Activated CD8-positive, alpha-beta memory T cell treated with anti-CD3 and anti-CD28 coated beads for 36 hours (primary cell): ENCODE data around the gene OR6J1. TPM values are rescaled to one million over a fixed set of nuclear protein-coding genes. Genes with fewer than 3 reads are reported as not detected.
"Not testable (repeated sequence)": the region's sequence is repeated elsewhere in the genome, so short reads cannot be mapped to it uniquely, and the experiment has no call there.

Experiments used
- CTCF ChIA-PET: fragments of 350-600 bp; sonication (Branson Sonifier 250); formaldehyde crosslinking; loops from one replicate; lab custom pipeline; 2021; ENCODE audit warnings: antibody characterized with exemption; lab: Charles Lee
- POLR2A ChIA-PET: fragments of 350-600 bp; sonication (Branson Sonifier 250); formaldehyde crosslinking; loops from one replicate; lab custom pipeline; 2021; ENCODE audit warnings: antibody characterized with exemption; lab: Charles Lee
- total RNA-seq, 2 experiments: library from RNA; stranded (reverse); gene quantifications; one replicate each; pipeline ENCODE4 v1.2.3, GENCODE V29; 2021

OR6J1 gene
- not detected for total RNA-seq

DNA sequence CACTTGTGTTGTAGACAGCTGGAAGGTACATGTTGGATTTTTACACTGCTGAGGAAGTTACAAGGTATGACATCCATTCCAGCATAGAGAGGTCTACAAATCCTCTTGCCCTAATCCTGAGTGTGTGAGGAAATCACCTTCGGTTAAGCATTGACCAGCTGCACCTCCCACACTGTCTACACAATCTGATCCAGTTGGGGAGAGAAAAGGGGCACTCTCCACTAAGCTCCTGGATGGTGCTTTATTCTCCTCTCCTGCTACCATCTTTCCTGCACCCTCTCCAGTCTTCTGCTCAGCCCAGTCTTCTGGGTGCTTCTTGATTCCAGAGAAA, at the start of gene OR6J1:
Gene OR6J1, minus strand, starts transcription at position 48 of the 331 bp plus-strand sequence. CDS start 9,541 bp downstream, outside the sequence.
- POLR2A ChIA-PET, result no interaction called here
- CTCF ChIA-PET, result interaction anchor here (0.6 to 1.0 kb wide), 2 partner anchors 74 to 92 kb away, joined by 4 to 5 read pairs; no protein-coding TSS in a partner anchor

- POLR2A ChIA-PET, result interaction anchor here (0.7 kb wide), 1 partner anchor 74 kb away, joined by 3 read pairs; no protein-coding TSS in a partner anchor
- CTCF ChIA-PET, result interaction anchor here (1.0 kb wide), 1 partner anchor 40 kb away, joined by 3 read pairs; no protein-coding TSS in a partner anchor
These were observed 48.0 kb upstream of the OR6J1 start for GRCh38 chr14:22692194-22692593.

DNA sequence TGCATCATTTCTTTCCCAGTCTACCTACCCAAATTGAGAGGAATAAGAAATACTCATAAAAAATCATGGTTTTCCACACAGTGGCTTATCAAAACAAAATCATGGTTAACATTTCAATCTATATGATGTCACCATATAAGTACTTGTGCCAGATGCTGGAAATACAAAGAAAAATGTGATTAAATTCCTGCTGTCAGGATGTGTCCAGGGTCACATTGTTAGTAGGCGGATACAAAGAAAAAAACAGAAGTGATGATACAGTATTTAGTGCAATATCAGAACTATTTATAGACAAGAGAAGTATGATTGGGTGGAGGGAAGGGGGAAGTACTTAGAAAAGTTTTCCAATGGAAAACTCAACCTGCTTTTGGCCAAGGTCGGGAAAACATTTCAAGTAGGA, 47.0 kb upstream of the OR6J1 start:
- ChIA-PET POLR2A (no interaction called here), CTCF (no interaction called here)

DNA sequence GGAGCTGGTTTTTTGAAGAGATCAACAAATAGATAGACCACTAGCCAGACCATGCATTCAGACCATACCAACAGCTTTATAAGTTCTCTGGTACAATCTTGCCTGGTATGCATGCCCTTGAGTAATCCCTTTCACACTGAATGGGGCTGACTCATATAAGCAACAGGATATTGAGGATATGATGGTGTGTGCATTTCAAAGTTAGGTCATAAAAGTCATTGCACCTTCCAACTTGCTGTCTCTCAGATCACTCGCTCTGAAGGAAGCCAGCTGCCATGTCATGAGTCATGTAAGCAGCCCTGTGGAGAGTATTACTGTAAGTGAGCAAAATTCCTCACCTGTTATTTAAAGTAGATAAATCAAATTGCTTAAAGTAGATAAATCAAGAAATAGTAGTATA, 45.0 kb upstream of the OR6J1 start:
- CTCF ChIA-PET, result no interaction called here
- POLR2A ChIA-PET, result no interaction called here

GRCh38 chr14:22687969-22688368, 43.8 kb upstream of the OR6J1 start:
- POLR2A ChIA-PET, CTCF ChIA-PET: not testable (repeated sequence)

DNA sequence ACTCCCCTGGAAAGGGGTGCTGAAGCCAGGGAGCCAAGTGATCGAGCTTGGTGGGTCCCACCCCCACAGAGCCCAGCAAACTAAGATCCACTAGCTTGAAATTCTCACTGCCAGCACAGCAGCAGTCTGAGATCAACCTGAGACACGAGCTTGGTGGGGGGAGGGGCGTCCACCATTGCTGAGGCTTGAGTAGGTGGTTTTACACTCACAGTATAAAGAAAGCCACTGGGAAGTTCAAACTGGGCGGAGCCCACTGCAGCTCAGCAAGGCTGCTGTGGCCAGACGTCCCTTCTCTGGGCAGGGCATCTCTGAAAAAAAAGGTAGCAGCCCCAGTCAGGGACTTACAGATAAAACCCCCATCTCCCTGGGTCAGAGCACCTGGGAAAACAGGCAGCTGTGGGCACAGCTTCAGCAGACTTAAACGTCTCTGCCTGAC, 42.0 kb upstream of the OR6J1 start:
- POLR2A ChIA-PET, result interaction anchor here (0.6 kb wide), 1 partner anchor 1064 kb away, joined by 3 read pairs; no protein-coding TSS in a partner anchor
- CTCF ChIA-PET, result not testable (repeated sequence)

GRCh38 chr14:22685467-22685866, 41.3 kb upstream of the OR6J1 start:
- ChIA-PET CTCF (no interaction called here), POLR2A (interaction anchor here (0.6 kb wide), 1 partner anchor 1064 kb away, joined by 3 read pairs; no protein-coding TSS in a partner anchor)

- POLR2A ChIA-PET, CTCF ChIA-PET: not testable (repeated sequence)
These were observed 39.3 kb upstream of the OR6J1 start for GRCh38 chr14:22683428-22683827.

DNA sequence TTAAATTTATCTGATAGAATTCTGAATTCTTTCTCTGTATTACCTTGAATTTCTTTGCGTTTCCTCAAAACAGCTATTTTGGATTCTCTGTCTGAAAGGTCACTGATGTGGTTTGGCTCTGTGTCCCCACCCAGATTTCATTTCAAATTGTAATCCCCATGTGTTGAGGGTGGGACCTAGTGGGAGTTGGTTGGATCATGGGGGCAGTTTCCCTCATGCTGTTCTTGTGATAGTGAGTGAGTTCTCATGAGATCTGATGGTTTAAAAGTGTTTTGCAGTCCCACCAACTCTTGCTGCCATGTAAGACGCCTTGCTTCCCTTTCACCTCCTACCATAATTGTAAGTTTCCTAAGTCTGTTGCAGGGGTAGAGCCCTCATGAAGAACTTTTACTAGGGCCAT, 34.1 kb upstream of the OR6J1 start:
- ChIA-PET POLR2A (no interaction called here), CTCF (interaction anchor here (0.6 kb wide), 1 partner anchor 35 kb away, joined by 4 read pairs; no protein-coding TSS in a partner anchor)

- POLR2A ChIA-PET, CTCF ChIA-PET: not testable (repeated sequence)
These were observed 33.4 kb upstream of the OR6J1 start for GRCh38 chr14:22677551-22677950.

DNA sequence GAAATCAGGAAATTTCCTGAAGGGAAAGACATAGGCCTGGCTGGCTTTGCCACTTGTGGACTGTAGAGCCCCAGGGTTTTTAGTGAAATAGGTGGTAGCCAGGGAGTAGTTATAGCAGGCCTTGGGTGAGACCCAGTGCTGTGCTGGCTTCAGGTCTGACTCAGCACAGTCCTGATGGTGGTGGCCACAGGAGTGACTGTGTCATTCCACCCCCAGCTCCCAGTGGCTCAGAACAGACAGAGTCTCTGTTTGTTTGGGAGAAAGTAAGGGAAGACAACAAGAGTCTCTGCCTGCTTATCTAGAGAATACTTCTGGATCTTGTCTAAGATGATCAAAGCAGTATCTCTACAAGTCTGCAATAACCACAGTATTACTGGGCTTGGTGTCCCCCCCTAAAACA, 27.5 kb upstream of the OR6J1 start:
- CTCF ChIA-PET, result no interaction called here
- POLR2A ChIA-PET, result no interaction called here

DNA sequence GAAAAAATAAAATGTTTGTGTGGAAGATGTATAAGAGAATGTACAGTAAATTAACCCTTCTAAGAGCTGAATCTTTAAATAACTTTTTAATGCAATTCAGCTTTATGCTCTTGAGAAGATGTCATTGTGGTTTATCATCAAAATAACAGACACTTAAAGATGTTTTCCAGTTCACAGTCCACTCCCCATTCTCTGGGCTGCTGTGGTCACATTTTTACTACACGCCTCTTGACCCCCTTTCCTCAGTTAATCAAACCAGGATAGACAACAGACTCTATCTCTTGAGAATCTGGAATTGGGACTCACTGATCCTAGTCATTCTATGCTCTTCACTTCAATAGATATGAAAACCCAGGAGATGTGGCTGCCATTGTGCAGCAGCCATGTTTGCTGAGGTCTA, 24.7 kb upstream of the OR6J1 start:
- ChIA-PET POLR2A (interaction anchor here (0.7 kb wide), 1 partner anchor 109 kb away, joined by 4 read pairs; no protein-coding TSS in a partner anchor), CTCF (interaction anchor here (0.7 to 1.2 kb wide), 2 partner anchors 16 to 112 kb away, joined by 3 read pairs; no protein-coding TSS in a partner anchor)

- CTCF ChIA-PET, result interaction anchor here (0.6 to 1.2 kb wide), 3 partner anchors 15 to 112 kb away, joined by 3 read pairs; no protein-coding TSS in a partner anchor
- POLR2A ChIA-PET, result no interaction called here
These were observed 24.3 kb upstream of the OR6J1 start for GRCh38 chr14:22668417-22668816.

DNA sequence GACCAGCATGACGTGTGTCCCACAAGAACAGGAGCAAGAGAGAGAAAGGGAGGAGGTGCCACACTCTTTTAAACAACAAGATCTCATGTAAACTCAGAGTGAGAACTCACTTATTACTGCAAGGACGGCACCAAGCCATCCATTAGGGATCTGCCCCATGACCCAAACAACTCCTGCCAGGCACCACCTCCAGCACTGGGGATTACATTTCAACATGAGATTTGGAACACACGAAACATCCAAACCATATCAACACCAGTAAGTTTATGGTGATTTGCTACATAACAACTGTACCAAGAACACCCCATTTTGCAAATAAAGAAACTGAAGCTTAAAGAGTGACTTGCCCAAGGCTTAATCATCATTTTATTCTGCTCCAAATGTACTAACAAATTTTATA, 23.7 kb upstream of the OR6J1 start:
- POLR2A ChIA-PET, result no interaction called here

DNA sequence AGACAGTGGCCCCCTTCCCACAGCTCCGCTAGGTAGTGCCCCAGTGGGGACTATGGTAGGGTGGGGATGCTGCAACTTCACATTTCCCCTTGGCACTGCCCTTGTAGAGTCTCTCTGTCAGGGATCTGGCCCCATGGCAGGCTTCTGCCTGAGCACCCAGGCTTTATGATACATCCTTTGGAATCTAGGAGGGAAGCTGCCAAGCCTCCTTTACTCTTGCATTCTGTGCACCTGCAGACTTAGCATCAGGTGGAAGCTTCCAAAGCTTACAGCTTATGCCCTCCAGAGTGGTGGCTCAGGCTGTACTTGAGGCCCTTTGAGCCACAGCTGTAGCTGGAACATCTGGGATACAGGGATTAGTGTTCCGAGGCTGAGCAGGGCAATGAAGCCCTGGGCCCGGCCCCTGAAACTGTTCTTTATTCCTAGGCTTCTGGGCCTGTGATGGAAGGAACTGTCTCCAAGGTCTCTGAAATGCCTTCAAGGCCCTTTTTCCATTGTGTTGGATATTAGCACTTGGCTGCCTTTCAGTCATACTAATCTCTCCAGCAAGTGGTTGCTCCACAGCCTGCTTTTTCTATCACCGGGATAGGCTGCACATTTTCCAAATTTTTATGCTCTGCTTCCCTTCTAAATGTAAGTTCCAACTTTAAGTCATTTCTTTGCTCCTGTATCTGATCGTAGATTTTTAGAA, 22.2 kb upstream of the OR6J1 start:
- ChIA-PET POLR2A (no interaction called here), CTCF (no interaction called here)

More for the DNA sequence above, 23.7 kb upstream of the OR6J1 start:
- CTCF ChIA-PET, result interaction anchor here (0.6 to 1.2 kb wide), 2 partner anchors 95 to 113 kb away, joined by 3 read pairs; no protein-coding TSS in a partner anchor

GRCh38 chr14:22664261-22664660, 20.1 kb upstream of the OR6J1 start:
- ChIA-PET CTCF (no interaction called here), POLR2A (no interaction called here)

GRCh38 chr14:22660654-22661053, 16.5 kb upstream of the OR6J1 start:
- POLR2A ChIA-PET, result no interaction called here

GRCh38 chr14:22658946-22659345, 14.8 kb upstream of the OR6J1 start:
- ChIA-PET POLR2A (no interaction called here), CTCF (interaction anchor here (0.8 to 2.9 kb wide), 2 partner anchors 14 to 89 kb away, joined by 3 to 14 read pairs; no protein-coding TSS in a partner anchor)

More at GRCh38 chr14:22660654-22661053, 16.5 kb upstream of the OR6J1 start:
- CTCF ChIA-PET, result no interaction called here

- ChIA-PET CTCF (interaction anchor here (0.8 to 2.9 kb wide), 2 partner anchors 15 to 88 kb away, joined by 3 to 14 read pairs; no protein-coding TSS in a partner anchor), POLR2A (no interaction called here)
These were observed 13.7 kb upstream of the OR6J1 start for GRCh38 chr14:22657861-22658260.

GRCh38 chr14:22656945-22657731, 13.0 kb upstream of the OR6J1 start:
- ChIA-PET POLR2A (no interaction called here), CTCF (interaction anchor here (1.0 to 2.9 kb wide), 2 partner anchors 87 kb away, joined by 4 to 14 read pairs; no protein-coding TSS in a partner anchor)
